Endothelial cell of umbilical vein (primary cell): ENCODE data around the gene ACAA1. TPM values are rescaled to one million over a fixed set of nuclear protein-coding genes. Genes with fewer than 3 reads are reported as not detected.

Experiments used
- BruUV-seq: library from RNA; stranded (reverse); fragments of 400-500 nt; replicated peaks from 2 replicates; lab custom pipeline; 2021; lab: Mats Ljungman, UMichigan
- CTCF ChIA-PET: fragments of 300-600, 350-600 bp; sonication (Branson Sonifier 250); formaldehyde crosslinking; loops from one replicate; lab custom pipeline; 2021; ENCODE audit warnings: antibody characterized with exemption, inconsistent platforms; lab: Charles Lee
- POLR2A ChIA-PET: fragments of 300-600, 350-600 bp; sonication (Branson Sonifier 250); formaldehyde crosslinking; loops from one replicate; lab custom pipeline; 2021; ENCODE audit warnings: antibody characterized with exemption, inconsistent platforms; lab: Charles Lee
- DNase-seq: peaks from one replicate; pipeline ENCODE4 v3.0.0-alpha.2; 2011; ENCODE audit warnings: low read depth, low spot score
- FAIRE-seq: peaks from 2 replicates; lab custom pipeline; 2011; peaks lifted over from hg19 to GRCh38; lab: Jason Lieb, UNC
- H2AFZ ChIP-seq: 2 replicates; pipeline ENCODE4 v1.6.0; 2012; ENCODE audit warnings: low read depth, low read length, control low read depth, inconsistent platforms
- H3K27ac ChIP-seq: 2 replicates; pipeline ENCODE4 v1.5.1; 2011; ENCODE audit warnings: low read depth, mild to moderate bottlenecking, control low read depth, low read length, moderate library complexity; ENCODE audit not compliant: insufficient read depth
- H3K27me3 ChIP-seq, 2 experiments: 2 replicates each; pipeline versions ENCODE4 v1.6.0 to v1.6.1; 2011; ENCODE audit warnings: low read length in 2 of 2, mixed read lengths in 1 of 2; ENCODE audit not compliant: control insufficient read depth in 2 of 2, insufficient read depth in 2 of 2
- H3K36me3 ChIP-seq, 2 experiments: 2 replicates in 1 of 2; 3 replicates in 1 of 2; pipeline ENCODE4 v1.5.1; 2011; ENCODE audit warnings: low read length in 2 of 2, mild to moderate bottlenecking in 1 of 2, moderate library complexity in 1 of 2; ENCODE audit not compliant: control insufficient read depth in 2 of 2, insufficient read depth in 2 of 2; ENCODE audit errors: extremely low read depth in 1 of 2
- H3K4me1 ChIP-seq: 3 replicates; pipeline ENCODE4 v1.5.1; 2011; ENCODE audit warnings: mild to moderate bottlenecking, low read length; ENCODE audit not compliant: control insufficient read depth, insufficient read depth; ENCODE audit errors: extremely low read depth
- H3K4me2 ChIP-seq: 2 replicates; pipeline ENCODE4 v1.6.1; 2011; ENCODE audit warnings: low read length, control low read depth, mixed read lengths; ENCODE audit not compliant: insufficient read depth
- H3K4me3 ChIP-seq, 3 experiments: fragments of 200-600 bp in 1 of 3; sonication (generic), shearing (Covaris generic) in 1 of 3; replicated peaks in 1 of 3; 2 replicates each; pipeline ENCODE4 v1.5.1; 2011 to 2016; ENCODE audit warnings: control low read depth in 3 of 3, low read length in 3 of 3, mild to moderate bottlenecking in 2 of 3, inconsistent platforms in 1 of 3, low read depth in 1 of 3, moderate library complexity in 1 of 3; ENCODE audit not compliant: insufficient read depth in 1 of 3
- H3K79me2 ChIP-seq: 2 replicates; pipeline ENCODE4 v1.6.0; 2012; ENCODE audit warnings: low read length, inconsistent platforms; ENCODE audit not compliant: control insufficient read depth, insufficient read depth
- H3K9ac ChIP-seq: replicated peaks from 2 replicates; pipeline ENCODE3; 2011; ENCODE audit warnings: low read length, control low read depth; ENCODE audit not compliant: insufficient read depth; ENCODE audit errors: extremely low read depth
- H3K9me1 ChIP-seq: replicated peaks from 3 replicates; pipeline ENCODE4 v1.6.0; 2011; ENCODE audit warnings: mild to moderate bottlenecking, low read length; ENCODE audit not compliant: control insufficient read depth, insufficient read depth; ENCODE audit errors: extremely low read depth
- H3K9me3 ChIP-seq: replicated peaks from 2 replicates; pipeline ENCODE4 v1.5.1; 2012; ENCODE audit warnings: low read length, inconsistent platforms; ENCODE audit not compliant: control insufficient read depth, insufficient read depth
- H4K20me1 ChIP-seq: replicated peaks from 2 replicates; pipeline ENCODE3; 2011; ENCODE audit warnings: mild to moderate bottlenecking, low read length; ENCODE audit not compliant: control insufficient read depth, insufficient read depth; ENCODE audit errors: extremely low read depth
- EZH2 ChIP-seq: IDR thresholded peaks from 2 replicates; pipeline ENCODE4 v1.6.1; 2012; ENCODE audit warnings: borderline replicate concordance, low read depth, mild to moderate bottlenecking, moderate library complexity, low read length, inconsistent platforms; ENCODE audit not compliant: severe bottlenecking
- FOS ChIP-seq: IDR thresholded peaks from 2 replicates; pipeline ENCODE4 v1.6.1; 2011; ENCODE audit warnings: mild to moderate bottlenecking, low read length, moderate library complexity, borderline replicate concordance; ENCODE audit not compliant: insufficient read depth
- GATA2 ChIP-seq: IDR thresholded peaks from 2 replicates; pipeline ENCODE4 v1.7.0; 2011; ENCODE audit warnings: low read depth, mild to moderate bottlenecking, moderate library complexity, mixed read lengths, low read length; ENCODE audit not compliant: insufficient read length, insufficient read depth
- JUN ChIP-seq: IDR thresholded peaks from 2 replicates; pipeline ENCODE4 v1.6.1; 2011; ENCODE audit warnings: borderline replicate concordance, low read depth; ENCODE audit not compliant: insufficient read length, insufficient read depth
- POLR2AphosphoS5 ChIP-seq: IDR thresholded peaks from 2 replicates; pipeline ENCODE4 v1.6.1; 2012; ENCODE audit warnings: low read depth, mild to moderate bottlenecking, control low read depth, low read length, moderate library complexity; ENCODE audit not compliant: insufficient read depth
- dilution Hi-C: fragments of 300-500 bp; cut with MboI; formaldehyde crosslinking; loops from one replicate; pipeline ENCODE4 v1.15.0; 2019; ENCODE audit warnings: low sequenced_read_pairs; ENCODE audit not compliant: extremely low pct_ligation_motif_present
- intact Hi-C: fragments of 100-400 bp; cut with micrococcal nuclease; formaldehyde crosslinking; loops from one replicate; pipeline ENCODE4 v1.10.0; 2022
- polyA plus RNA-seq, 4 experiments: library from polyadenylated mRNA; depleted of rRNA in 3 of 4; stranded (reverse) in 3 of 4; unstranded in 1 of 4; fragments of >200 nt; gene quantifications; 2 replicates each; pipeline versions ENCODE4 v1.2.1 to v1.2.3, GENCODE V29; 2011 to 2012; ENCODE audit warnings: missing spikeins in 1 of 4
- total RNA-seq: library from RNA; stranded (reverse); gene quantifications from 2 replicates; pipeline ENCODE4 v1.2.3, GENCODE V29; 2021
- TF ChIP-seq, protein P1 (sequence below): IDR thresholded peaks from 2 replicates; pipeline ENCODE4 v1.6.1; 2011; ENCODE audit not compliant: insufficient read depth, insufficient read length

Gene ACAA1
- total and polyA plus RNA-seq, 2 donors (not counting 3 experiments of a cell fraction or from before 2014, with no cell fraction given): 52.1 to 53.8 TPM

DNA sequence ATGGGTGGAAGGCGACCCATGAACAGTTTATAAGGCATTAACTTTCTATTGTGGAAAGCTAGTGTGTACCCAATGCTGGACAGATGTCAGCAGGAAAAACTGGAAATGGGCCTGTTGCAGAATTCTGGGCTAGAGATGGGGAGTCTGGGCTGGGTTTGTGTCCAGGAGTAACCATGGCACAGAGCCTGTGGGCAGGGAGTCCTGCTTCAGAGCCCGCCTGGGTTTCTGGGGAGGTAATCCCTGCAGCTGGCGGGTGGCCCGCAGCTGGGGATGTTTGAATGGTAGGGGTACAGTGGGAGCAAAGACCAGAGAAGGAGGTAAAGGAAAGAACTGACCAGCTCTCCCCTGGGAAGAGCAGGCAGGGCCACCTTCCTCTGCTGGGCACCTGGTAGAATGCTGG, 25.7 kb downstream of the ACAA1 start:
- no peak overlapping the region for H3K4me3 ChIP-seq
- H3K36me3 ChIP-seq: no peaks in the 10 kb centered on the region
- intact Hi-C loops: no loop called here
- no peaks in the 10 kb centered on the region for H4K20me1 ChIP-seq
- dilution Hi-C loops: no loop called here
- no peaks in the 10 kb centered on the region for H3K4me1 ChIP-seq
- H3K9me1 ChIP-seq: no peaks in the 10 kb centered on the region
- no peak overlapping the region for H3K27ac ChIP-seq
- TF ChIP-seq, protein P1, sequence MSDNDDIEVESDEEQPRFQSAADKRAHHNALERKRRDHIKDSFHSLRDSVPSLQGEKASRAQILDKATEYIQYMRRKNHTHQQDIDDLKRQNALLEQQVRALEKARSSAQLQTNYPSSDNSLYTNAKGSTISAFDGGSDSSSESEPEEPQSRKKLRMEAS: no peak
- TF ChIP-seq POLR2AphosphoS5 (no peak), JUN (no peak), EZH2 (no peak), GATA2 (no peak)
- H3K9me3 ChIP-seq: no peaks in the 10 kb centered on the region
- no peak overlapping the region for H3K9ac ChIP-seq
- POLR2A ChIA-PET: no interaction called here
- FAIRE-seq: no peak
- no peak for DNase-seq
- H3K27me3 ChIP-seq: no peaks in the 10 kb centered on the region
- BruUV-seq: no TSS peak
- no peaks in the 10 kb centered on the region for H3K79me2 ChIP-seq
- CTCF ChIA-PET: interaction anchor here (0.9 kb wide), 1 partner anchor 9 kb away, joined by 3 read pairs; no protein-coding TSS in a partner anchor
- H2AFZ ChIP-seq: no peak overlapping the region
- no peak overlapping the region for H3K4me2 ChIP-seq

DNA sequence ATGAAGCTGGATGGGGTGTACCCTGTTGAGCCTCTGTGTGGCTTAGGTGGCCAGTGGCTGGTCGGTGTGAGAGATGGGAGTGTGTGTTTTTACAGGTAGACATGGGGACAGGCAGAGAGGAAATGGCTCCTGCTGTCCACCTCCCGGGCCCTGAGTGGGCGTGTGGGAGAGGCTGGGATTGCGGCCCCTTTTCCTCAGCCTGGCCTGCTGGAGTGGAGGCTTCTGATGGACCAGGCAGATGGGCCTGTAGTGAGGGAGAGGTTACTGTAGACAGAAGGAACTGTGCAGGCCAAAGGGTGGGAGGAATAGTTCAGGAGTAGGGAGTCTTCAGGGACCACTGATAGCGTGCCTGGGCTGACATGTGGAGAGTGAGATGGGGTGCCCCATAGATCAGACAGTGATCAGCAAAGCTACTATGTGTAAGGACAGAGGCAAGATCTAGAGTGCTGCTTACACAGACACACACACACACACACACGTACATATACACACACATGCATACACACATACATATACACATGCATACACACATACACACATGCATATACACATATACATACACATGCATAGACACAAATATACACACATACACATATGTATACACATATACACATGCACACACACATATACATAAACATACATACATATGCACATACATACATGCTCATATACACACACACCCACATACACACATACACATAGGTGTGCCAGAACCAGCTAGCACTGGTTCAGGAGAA, 26.4 kb downstream of the ACAA1 start:
- intact Hi-C loops: no loop called here
- dilution Hi-C loops: no loop called here

More for the DNA sequence above, 26.4 kb downstream of the ACAA1 start:
- H2AFZ ChIP-seq: no peak overlapping the region
- no peak overlapping the region for H3K27ac ChIP-seq
- no peaks in the 10 kb centered on the region for H3K9me3 ChIP-seq
- H3K4me2 ChIP-seq: no peak overlapping the region
- no peak overlapping the region for H3K9ac ChIP-seq
- no peaks in the 10 kb centered on the region for H3K36me3 ChIP-seq
- FAIRE-seq (no peak), DNase-seq (no peak)
- H3K79me2 ChIP-seq: no peaks in the 10 kb centered on the region
- ChIA-PET POLR2A (no interaction called here), CTCF (interaction anchor here (0.9 kb wide), 1 partner anchor 8 kb away, joined by 3 read pairs; no protein-coding TSS in a partner anchor)
- H4K20me1 ChIP-seq: no peaks in the 10 kb centered on the region
- no TSS peak for BruUV-seq
- H3K9me1 ChIP-seq: no peaks in the 10 kb centered on the region
- no peak overlapping the region for H3K4me3 ChIP-seq
- TF ChIP-seq FOS: no peak
- TF ChIP-seq, protein P1: no peak
- TF ChIP-seq JUN: no peak
- no peaks in the 10 kb centered on the region for H3K27me3 ChIP-seq
- no peaks in the 10 kb centered on the region for H3K4me1 ChIP-seq
